OCI-LY3 (cell line): ENCODE data around the gene SORCS1.

Experiments
- H2AFZ ChIP-seq: fragments of 200-600, 300-600 bp; shearing (Covaris generic); 2 replicates; pipeline ENCODE4 v1.6.0; 2014; ENCODE audit warnings: antibody characterized with exemption, low read depth, low read length
- H3K27ac ChIP-seq: fragments of 200-600, 300-600 bp; sonication (generic); 2 replicates; pipeline ENCODE4 v1.5.1; 2014; ENCODE audit warnings: mild to moderate bottlenecking, low read length, moderate library complexity, mixed read lengths
- H3K27me3 ChIP-seq: fragments of 200-600, 300-600 bp; sonication (generic); 2 replicates; pipeline ENCODE4 v1.6.1; 2014; ENCODE audit warnings: low read depth, low read length, mixed read lengths
- H3K36me3 ChIP-seq: fragments of 200-600, 300-600 bp; sonication (generic); replicated peaks from 2 replicates; pipeline ENCODE3; 2014; ENCODE audit warnings: low read depth, low read length, mixed read lengths
- H3K4me1 ChIP-seq: fragments of 300-600, 200-600 bp; sonication (generic); 2 replicates; pipeline ENCODE4 v1.6.1; 2014; ENCODE audit warnings: low read length, mixed read lengths
- H3K4me2 ChIP-seq: fragments of 200-600, 300-600 bp; sonication (generic); 2 replicates; pipeline ENCODE4 v1.6.1; 2014; ENCODE audit warnings: low read length, mixed read lengths
- H3K4me3 ChIP-seq: fragments of 300-600, 200-600 bp; sonication (generic); 2 replicates; pipeline ENCODE4 v1.5.1; 2014; ENCODE audit warnings: antibody characterized with exemption, mild to moderate bottlenecking, low read length, moderate library complexity
- H3K79me2 ChIP-seq: fragments of 300-600, 200-600 bp; shearing (Covaris generic); 2 replicates; pipeline ENCODE4 v1.6.1; 2014; ENCODE audit warnings: mild to moderate bottlenecking, low read length, mixed read lengths
- H3K9ac ChIP-seq: fragments of 300-600, 200-600 bp; shearing (Covaris generic); 2 replicates; pipeline ENCODE4 v1.6.0; 2014; ENCODE audit warnings: mild to moderate bottlenecking, low read length, moderate library complexity
- H3K9me3 ChIP-seq: fragments of 200-600, 300-600 bp; shearing (Covaris generic); 2 replicates; pipeline ENCODE4 v1.6.1; 2014; ENCODE audit warnings: low read length, mixed read lengths; ENCODE audit not compliant: insufficient read depth
- H4K20me1 ChIP-seq: fragments of 200-600, 300-600 bp; sonication (generic); 2 replicates; pipeline ENCODE4 v1.6.1; 2016; ENCODE audit warnings: low read length, mixed read lengths; ENCODE audit not compliant: insufficient read depth
- CTCF ChIP-seq: fragments of 200-600, 300-600 bp; sonication (generic); IDR thresholded peaks from 2 replicates; pipeline ENCODE4 v1.5.1; 2014; ENCODE audit warnings: antibody characterized with exemption, low read length, low read depth
- EZH2phosphoT487 ChIP-seq: fragments of 200-600 bp; shearing (Covaris generic); IDR thresholded peaks from 2 replicates; pipeline ENCODE4 v1.6.1; 2018; ENCODE audit warnings: antibody characterized with exemption, mixed run types, low read depth

The SORCS1 gene

GRCh38 chr10:106959521-106959920 is 205.0 kb downstream of the SORCS1 start:
- no peaks in the 10 kb centered on the region for H3K9me3 ChIP-seq
- H2AFZ ChIP-seq, result no peak overlapping the region
- H3K27ac ChIP-seq, result no peak overlapping the region
- no peak overlapping the region for H3K4me3 ChIP-seq
- no peaks in the 10 kb centered on the region for H4K20me1 ChIP-seq
- TF ChIP-seq EZH2phosphoT487, result no peak
- no peak for TF ChIP-seq CTCF
- peaks cover 18% of the 10 kb centered on the region for H3K4me1 ChIP-seq
- H3K79me2 ChIP-seq, result no peaks in the 10 kb centered on the region
- H3K36me3 ChIP-seq, result no peaks in the 10 kb centered on the region
- no peak overlapping the region for H3K9ac ChIP-seq
- H3K4me2 ChIP-seq, result no peak overlapping the region
- H3K27me3 ChIP-seq, result no peaks in the 10 kb centered on the region

GRCh38 chr10:106958589-106959361 is 205.7 kb downstream of the SORCS1 start:
- TF ChIP-seq CTCF (no peak), EZH2phosphoT487 (no peak)
- Histone ChIP-seq H2AFZ (no peak overlapping the region), H3K4me2 (no peak overlapping the region)

DNA sequence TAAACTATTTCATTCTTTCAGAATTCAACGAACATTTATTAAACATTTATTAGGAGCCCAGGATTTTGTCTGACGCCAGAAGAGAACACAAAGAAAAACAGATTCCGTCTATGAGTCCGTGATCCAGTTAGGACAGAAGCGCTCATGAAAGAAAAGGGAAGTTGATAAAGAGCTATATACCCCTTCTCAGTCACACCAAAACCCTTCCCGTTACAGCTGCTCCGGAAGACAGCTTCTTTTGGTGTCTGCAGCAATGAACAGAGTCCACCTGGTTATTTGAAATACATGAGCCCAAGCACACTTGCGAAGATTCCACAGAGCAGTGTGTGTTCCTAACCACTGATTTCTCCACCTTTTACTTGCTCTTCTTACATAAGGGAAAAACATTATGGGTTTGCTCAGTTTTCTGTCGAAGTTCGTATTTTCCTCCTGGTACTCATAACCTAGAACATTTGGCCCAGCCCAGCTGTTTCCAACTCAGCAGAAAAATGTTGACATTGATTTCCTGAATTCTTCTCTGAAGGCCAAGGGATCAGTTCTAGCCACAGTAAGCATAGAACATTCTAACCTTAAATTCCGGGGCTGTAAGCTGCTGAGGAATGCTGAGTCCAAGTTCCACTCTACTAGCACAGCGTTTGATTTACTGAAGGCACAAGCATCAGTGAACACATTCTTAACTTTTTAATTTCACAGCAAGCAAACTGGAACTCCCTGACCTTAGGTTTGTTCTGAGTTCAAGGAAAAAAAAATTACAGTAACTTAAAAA is 206.5 kb downstream of the SORCS1 start:
- Histone ChIP-seq H3K27ac (no peak overlapping the region), H3K4me1 (peaks cover 18% of the 10 kb centered on the region), H3K36me3 (no peaks in the 10 kb centered on the region), H3K79me2 (no peaks in the 10 kb centered on the region), H3K9me3 (no peaks in the 10 kb centered on the region), H4K20me1 (no peaks in the 10 kb centered on the region), H3K9ac (no peak overlapping the region), H3K27me3 (no peaks in the 10 kb centered on the region), H2AFZ (no peak overlapping the region), H3K4me2 (peak overlapping the region; percentile 56), H3K4me3 (peak overlapping the region; percentile 58)
- TF ChIP-seq EZH2phosphoT487, result no peak
- no peak for TF ChIP-seq CTCF

More at GRCh38 chr10:106958589-106959361, 205.7 kb downstream of the SORCS1 start:
- H3K27ac ChIP-seq, result no peak overlapping the region
- H3K36me3 ChIP-seq, result no peaks in the 10 kb centered on the region
- H4K20me1 ChIP-seq, result no peaks in the 10 kb centered on the region
- H3K4me3 ChIP-seq, result no peak overlapping the region
- H3K9me3 ChIP-seq, result no peaks in the 10 kb centered on the region
- no peak overlapping the region for H3K9ac ChIP-seq
- no peaks in the 10 kb centered on the region for H3K79me2 ChIP-seq
- peaks cover 18% of the 10 kb centered on the region for H3K4me1 ChIP-seq
- H3K27me3 ChIP-seq, result no peaks in the 10 kb centered on the region

GRCh38 chr10:106956216-106956915 is 208.1 kb downstream of the SORCS1 start:
- TF ChIP-seq CTCF, result no peak
- no peak for TF ChIP-seq EZH2phosphoT487
- Histone ChIP-seq H3K4me3 (no peak overlapping the region), H2AFZ (no peak overlapping the region), H3K27ac (no peak overlapping the region), H3K9ac (no peak overlapping the region), H3K9me3 (no peaks in the 10 kb centered on the region), H3K79me2 (no peaks in the 10 kb centered on the region), H4K20me1 (no peaks in the 10 kb centered on the region), H3K27me3 (no peaks in the 10 kb centered on the region), H3K4me2 (no peak overlapping the region), H3K4me1 (peaks cover 16% of the 10 kb centered on the region), H3K36me3 (no peaks in the 10 kb centered on the region)
